Lower leg skin (tissue), 3 donors: ENCODE results near the gene DGKB.

Experiments
- CTCF ChIP-seq, 3 donors: fragments of 450-650 bp; IDR thresholded peaks; one replicate each; pipeline ENCODE4 v1.5.1; 2016; ENCODE audit warnings: antibody characterized with exemption in 3 of 3, mild to moderate bottlenecking in 3 of 3, moderate library complexity in 2 of 3
- POLR2A ChIP-seq, 2 donors: fragments of 450-650 bp; IDR thresholded peaks; one replicate each; pipeline ENCODE4 v1.6.1; 2016 to 2017; ENCODE audit warnings: antibody characterized with exemption in 2 of 2, mild to moderate bottlenecking in 1 of 2, moderate library complexity in 1 of 2

- no peak for TF ChIP-seq CTCF (IDR thresholded peaks at IDR 0.05)
- TF ChIP-seq POLR2A (IDR thresholded peaks at IDR 0.05), result no peak
Observed at GRCh38 chr7:14626076-14626475, 276.5 kb downstream of the DGKB start.
